ENCODE measurements around the gene PRKAG3.

- TF ChIP-seq CTCF (IDR thresholded peaks at IDR 0.05; ENCODE audit: insufficient read depth, low read length) = no peak
- no peak for TF ChIP-seq SPI1 (IDR thresholded peaks at IDR 0.05; ENCODE audit: borderline replicate concordance, low read depth)
- TF ChIP-seq POLR2AphosphoS5 (IDR thresholded peaks at IDR 0.05; ENCODE audit: low read depth) = no peak
- no peak for TF ChIP-seq GABPA (IDR thresholded peaks at IDR 0.05; ENCODE audit: low read depth)
- TF ChIP-seq REST (IDR thresholded peaks at IDR 0.05; ENCODE audit: insufficient replicate concordance, low read depth) = no peak
Measured at GRCh38 chr2:218880859-218881594, 49.4 kb upstream of the PRKAG3 start.
